ENCODE data around the gene SLC8A3. TPM values are rescaled to one million over a fixed set of nuclear protein-coding genes. Genes with fewer than 3 reads are reported as not detected.

The SLC8A3 gene
- total RNA-seq, 1 donor from 2014 or later = 0.05 TPM

GRCh38 chr14:70139384-70139783 lies 49.4 kb downstream of the SLC8A3 start:
- TF ChIP-seq CTCF (IDR thresholded peaks at IDR 0.05; ENCODE audit: borderline replicate concordance) = no peak
- Histone ChIP-seq H3K36me3 (no peaks in the 10 kb centered on the region), H3K9me3 (replicated peaks) (no peaks in the 10 kb centered on the region), H3K4me3 (no peak overlapping the region), H3K27me3 (ENCODE audit: low read depth) (peaks cover 85% of the 10 kb centered on the region), H3K27ac (replicated peaks) (no peak overlapping the region), H3K4me1 (no peaks in the 10 kb centered on the region)
- DNase-seq = no peak
- intact Hi-C loops (cut with micrococcal nuclease) = no loop called here

GRCh38 chr14:70137788-70138187 lies 51.0 kb downstream of the SLC8A3 start:
- H3K27ac ChIP-seq (replicated peaks) = no peak overlapping the region
- H3K9me3 ChIP-seq (replicated peaks) = no peaks in the 10 kb centered on the region
- H3K4me1 ChIP-seq = no peaks in the 10 kb centered on the region
- H3K36me3 ChIP-seq = no peaks in the 10 kb centered on the region
- DNase-seq = no peak
- intact Hi-C loops (cut with micrococcal nuclease) = no loop called here
- H3K4me3 ChIP-seq = no peak overlapping the region
- H3K27me3 ChIP-seq (ENCODE audit: low read depth) = peaks cover 86% of the 10 kb centered on the region
- no peak for TF ChIP-seq CTCF (IDR thresholded peaks at IDR 0.05; ENCODE audit: borderline replicate concordance)

DNA sequence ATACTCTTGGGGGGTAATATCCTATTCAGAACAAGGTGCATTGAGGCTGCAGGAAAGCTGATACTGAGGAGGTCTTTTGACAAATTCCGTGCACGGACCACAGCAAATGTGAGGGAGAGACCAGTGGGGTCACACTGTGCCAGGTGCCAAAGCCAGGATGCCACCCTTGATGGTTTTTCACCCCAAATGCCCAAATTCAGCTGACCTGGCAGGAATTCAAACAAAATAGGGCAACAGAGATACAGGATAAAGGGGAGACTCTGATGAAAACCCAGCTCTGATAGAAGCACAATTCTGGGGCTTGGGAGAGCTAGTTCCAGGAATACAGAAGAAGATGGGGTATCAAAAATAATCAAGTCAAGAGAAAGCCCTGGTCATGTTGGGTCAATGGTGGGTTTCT lies 55.3 kb downstream of the SLC8A3 start:
- peaks cover 92% of the 10 kb centered on the region for H3K27me3 ChIP-seq (ENCODE audit: low read depth)
- H3K4me3 ChIP-seq = no peak overlapping the region
- intact Hi-C loops (cut with micrococcal nuclease) = no loop called here
- no peak overlapping the region for H3K27ac ChIP-seq (replicated peaks)
- DNase-seq = no peak
- no peak for TF ChIP-seq CTCF (IDR thresholded peaks at IDR 0.05; ENCODE audit: borderline replicate concordance)
- H3K36me3 ChIP-seq = no peaks in the 10 kb centered on the region
- no peaks in the 10 kb centered on the region for H3K9me3 ChIP-seq (replicated peaks)
- no peaks in the 10 kb centered on the region for H3K4me1 ChIP-seq

- TF ChIP-seq CTCF (IDR thresholded peaks at IDR 0.05; ENCODE audit: borderline replicate concordance) = no peak
- intact Hi-C loops (cut with micrococcal nuclease) = no loop called here
Observed at GRCh38 chr14:70130482-70130881, 58.3 kb downstream of the SLC8A3 start.

GRCh38 chr14:70127186-70127585 lies 61.6 kb downstream of the SLC8A3 start:
- no peak overlapping the region for H3K4me3 ChIP-seq
- intact Hi-C loops (cut with micrococcal nuclease) = no loop called here
- TF ChIP-seq CTCF (IDR thresholded peaks at IDR 0.05; ENCODE audit: borderline replicate concordance) = no peak
- H3K9me3 ChIP-seq (replicated peaks) = no peaks in the 10 kb centered on the region
- peaks cover 53% of the 10 kb centered on the region for H3K27me3 ChIP-seq (ENCODE audit: low read depth)
- H3K4me1 ChIP-seq = no peaks in the 10 kb centered on the region
- no peak overlapping the region for H3K27ac ChIP-seq (replicated peaks)
- no peak for DNase-seq
- H3K36me3 ChIP-seq = no peaks in the 10 kb centered on the region

More at GRCh38 chr14:70130482-70130881, 58.3 kb downstream of the SLC8A3 start:
- H3K4me1 ChIP-seq = no peaks in the 10 kb centered on the region
- H3K4me3 ChIP-seq = no peak overlapping the region
- DNase-seq = no peak
- H3K36me3 ChIP-seq = no peaks in the 10 kb centered on the region
- H3K9me3 ChIP-seq (replicated peaks) = no peaks in the 10 kb centered on the region
- no peak overlapping the region for H3K27ac ChIP-seq (replicated peaks)
- H3K27me3 ChIP-seq (ENCODE audit: low read depth) = peaks cover 80% of the 10 kb centered on the region

- no peak for DNase-seq
- no peak overlapping the region for H3K4me3 ChIP-seq
- intact Hi-C loops (cut with micrococcal nuclease) = no loop called here
- no peak overlapping the region for H3K27ac ChIP-seq (replicated peaks)
- TF ChIP-seq CTCF (IDR thresholded peaks at IDR 0.05; ENCODE audit: borderline replicate concordance) = no peak
- no peaks in the 10 kb centered on the region for H3K36me3 ChIP-seq
- H3K9me3 ChIP-seq (replicated peaks) = no peaks in the 10 kb centered on the region
- no peaks in the 10 kb centered on the region for H3K4me1 ChIP-seq
- H3K27me3 ChIP-seq (ENCODE audit: low read depth) = peaks cover 54% of the 10 kb centered on the region
Observed at GRCh38 chr14:70123796-70124195, 65.0 kb downstream of the SLC8A3 start.
